WERI-Rb-1 (cell line): ENCODE data around the gene TYW1B.
"Not testable (repeated sequence)": the region's sequence is repeated elsewhere in the genome, so short reads cannot be mapped to it uniquely, and the experiment has no call there.

Experiments used
- DNase-seq: peaks from one replicate; pipeline ENCODE4 v3.0.0-alpha.2; 2020
- H3K27ac ChIP-seq: fragments of 250-450 bp; sonication (Bioruptor Pico); 2 replicates; pipeline ENCODE4 v1.5.1; 2020; ENCODE audit warnings: mild to moderate bottlenecking, moderate library complexity
- H3K27me3 ChIP-seq: fragments of 250-450 bp; sonication (Bioruptor Pico); 2 replicates; pipeline ENCODE4 v1.5.1; 2021; ENCODE audit warnings: mild to moderate bottlenecking, low read depth, moderate library complexity; ENCODE audit not compliant: insufficient read depth, severe bottlenecking
- H3K36me3 ChIP-seq: fragments of 250-450 bp; sonication (Bioruptor Pico); 2 replicates; pipeline ENCODE4 v1.5.1; 2020; ENCODE audit warnings: mild to moderate bottlenecking, moderate library complexity
- H3K4me3 ChIP-seq: 2 replicates; pipeline ENCODE4 v1.5.1; 2011; ENCODE audit warnings: low read depth, mild to moderate bottlenecking, control low read depth, low read length
- H3K9me3 ChIP-seq: fragments of 250-450 bp; sonication (Bioruptor Pico); 2 replicates; pipeline ENCODE4 v1.5.1; 2021; ENCODE audit warnings: mild to moderate bottlenecking, moderate library complexity; ENCODE audit not compliant: severe bottlenecking
- CTCF ChIP-seq: IDR thresholded peaks from 2 replicates; pipeline ENCODE4 v1.5.1; 2011; ENCODE audit warnings: low read depth, mild to moderate bottlenecking, control low read depth, inconsistent platforms, low read length

Gene TYW1B

GRCh38 chr7:72603073-72603472, 224.9 kb downstream of the TYW1B start:
- Histone ChIP-seq H3K4me3 (no peak overlapping the region), H3K36me3 (no peaks in the 10 kb centered on the region), H3K27me3 (no peaks in the 10 kb centered on the region), H3K27ac (no peak overlapping the region), H3K9me3 (no peaks in the 10 kb centered on the region)
- no peak for DNase-seq
- no peak for TF ChIP-seq CTCF

GRCh38 chr7:72601683-72602082, 226.3 kb downstream of the TYW1B start:
- not testable (repeated sequence) for DNase-seq, H3K4me3 ChIP-seq

GRCh38 chr7:72590023-72590422, 238.0 kb downstream of the TYW1B start:
- not testable (repeated sequence) for H3K27me3 ChIP-seq, H3K4me3 ChIP-seq, DNase-seq, H3K36me3 ChIP-seq, H3K27ac ChIP-seq, H3K9me3 ChIP-seq

More at GRCh38 chr7:72601683-72602082, 226.3 kb downstream of the TYW1B start:
- H3K27ac ChIP-seq, H3K27me3 ChIP-seq, H3K36me3 ChIP-seq, H3K9me3 ChIP-seq: not testable (repeated sequence)

GRCh38 chr7:72587267-72587666, 240.7 kb downstream of the TYW1B start:
- not testable (repeated sequence) for H3K36me3 ChIP-seq, H3K27me3 ChIP-seq, H3K4me3 ChIP-seq, H3K9me3 ChIP-seq, H3K27ac ChIP-seq, DNase-seq

- H3K36me3 ChIP-seq, H3K9me3 ChIP-seq, H3K4me3 ChIP-seq, H3K27me3 ChIP-seq, H3K27ac ChIP-seq, DNase-seq: not testable (repeated sequence)
Observed at GRCh38 chr7:72584576-72584975, 243.4 kb downstream of the TYW1B start.

GRCh38 chr7:72583620-72584361, 244.2 kb downstream of the TYW1B start:
- H3K27ac ChIP-seq, DNase-seq: not testable (repeated sequence)

GRCh38 chr7:72580142-72580770, 247.7 kb downstream of the TYW1B start:
- not testable (repeated sequence) for H3K4me3 ChIP-seq, DNase-seq, H3K9me3 ChIP-seq, H3K36me3 ChIP-seq, H3K27ac ChIP-seq, H3K27me3 ChIP-seq

More at GRCh38 chr7:72583620-72584361, 244.2 kb downstream of the TYW1B start:
- not testable (repeated sequence) for H3K36me3 ChIP-seq, H3K9me3 ChIP-seq, H3K4me3 ChIP-seq, H3K27me3 ChIP-seq

GRCh38 chr7:72577107-72577506, 250.9 kb downstream of the TYW1B start:
- H3K27ac ChIP-seq: no peak overlapping the region
- no peaks in the 10 kb centered on the region for H3K36me3 ChIP-seq
- TF ChIP-seq CTCF: no peak
- no peak overlapping the region for H3K4me3 ChIP-seq
- no peak for DNase-seq
- no peaks in the 10 kb centered on the region for H3K9me3 ChIP-seq
- H3K27me3 ChIP-seq: no peaks in the 10 kb centered on the region

GRCh38 chr7:72561988-72562387, 266.0 kb downstream of the TYW1B start:
- not testable (repeated sequence) for H3K27me3 ChIP-seq, DNase-seq, H3K4me3 ChIP-seq, H3K36me3 ChIP-seq, H3K27ac ChIP-seq, H3K9me3 ChIP-seq

- not testable (repeated sequence) for H3K9me3 ChIP-seq, H3K36me3 ChIP-seq, DNase-seq, H3K4me3 ChIP-seq, H3K27ac ChIP-seq, H3K27me3 ChIP-seq
Observed at GRCh38 chr7:72559546-72559945, 268.5 kb downstream of the TYW1B start.

GRCh38 chr7:72556733-72557132, 271.3 kb downstream of the TYW1B start:
- H3K36me3 ChIP-seq, H3K27ac ChIP-seq, H3K9me3 ChIP-seq, H3K27me3 ChIP-seq, H3K4me3 ChIP-seq, DNase-seq: not testable (repeated sequence)

- DNase-seq, H3K27ac ChIP-seq, H3K36me3 ChIP-seq, H3K27me3 ChIP-seq, H3K9me3 ChIP-seq, H3K4me3 ChIP-seq: not testable (repeated sequence)
Observed at GRCh38 chr7:72555238-72555637, 272.8 kb downstream of the TYW1B start.

GRCh38 chr7:72554401-72554800, 273.6 kb downstream of the TYW1B start:
- not testable (repeated sequence) for H3K27me3 ChIP-seq, H3K9me3 ChIP-seq, DNase-seq, H3K36me3 ChIP-seq, H3K4me3 ChIP-seq, H3K27ac ChIP-seq
